Pancreas (tissue), 10 donors: ENCODE data around the gene MAPK11. TPM values are rescaled to one million over a fixed set of nuclear protein-coding genes. Genes with fewer than 3 reads are reported as not detected.

Source experiments
- ATAC-seq, 4 donors: fragments of 200-7000 bp; cut with Tn5 transposase; one replicate each; pipeline versions ENCODE4 v1.8.0 to v1.9.1; 2020; ENCODE audit warnings: mild to moderate bottlenecking in 4 of 4, moderate library complexity in 4 of 4
- DNase-seq, 6 donors: peaks; one replicate each; pipeline ENCODE4 v3.0.0-alpha.2; 2020
- FAIRE-seq: peaks from 2 replicates; lab custom pipeline; 2012; peaks lifted over from hg19 to GRCh38; lab: Jason Lieb, UNC
- H3K27ac ChIP-seq, 4 donors: fragments of 200-600 bp; sonication (generic); 1 replicate in 3 of 4; 2 replicates in 1 of 4; pipeline versions ENCODE4 v1.5.0 to v1.8.0; 2020
- H3K27me3 ChIP-seq, 4 donors: fragments of 200-600 bp; one replicate each; pipeline ENCODE4 v1.8.0; 2021
- H3K36me3 ChIP-seq, 3 donors: fragments of 200-600 bp; sonication (generic) in 1 of 3; one replicate each; pipeline versions ENCODE4 v1.5.0 to v1.8.0; 2020 to 2021
- H3K4me1 ChIP-seq, 3 donors: fragments of 200-600 bp; one replicate each; pipeline ENCODE4 v1.8.0; 2021
- H3K4me3 ChIP-seq, 4 donors: fragments of 200-600 bp; sonication (generic) in 2 of 4; one replicate each; pipeline versions ENCODE4 v1.5.0 to v1.8.0; 2020 to 2021
- H3K9me3 ChIP-seq, 4 donors: fragments of 200-600 bp; one replicate each; pipeline ENCODE4 v1.8.0; 2021
- WGBS, 2 donors: extraction: QIAGEN DNeasy Blood & Tissue Kit; methylation state at CpG; one replicate each; pipeline ENCODE4 v1.1.7; 2013; 5-methylcytosine and 5-hydroxymethylcytosine counted together
- intact Hi-C, 3 donors: fragments of 100-400 bp; cut with DNase I; formaldehyde crosslinking; loops; one replicate each; pipeline versions ENCODE4 v1.11.1 to v1.14.2; 2022
- polyA plus RNA-seq, 2 donors: library from polyadenylated mRNA; stranded (reverse); fragments of 200-250 nt; gene quantifications; one replicate each; pipeline ENCODE4 v1.2.3, GENCODE V29; 2013
- total RNA-seq, 6 donors: library from RNA; stranded (reverse); fragmentation: NEBNext Ultra II Directional in 4 of 6; extraction: Animal tissue kit (Norgen Biotek cat#: 25700) in 4 of 6; gene quantifications; one replicate each; pipeline versions ENCODE4 v1.2.1 to v1.2.4, GENCODE V29; 2021 to 2023
- TF ChIP-seq, protein P1 (sequence below), 4 donors: fragments of 200-600 bp; sonication (generic) in 3 of 4; IDR thresholded peaks; one replicate each; pipeline versions ENCODE4 v1.5.0 to v1.8.0; 2021; ENCODE audit warnings: antibody characterized with exemption in 4 of 4
- donor health status: healthy with polysubstance abuse.
- donor health status: DM: no; HTN: no; CAD: no; lungs with moderate emphysema.
- donor health status: DM: no; HTN: no; CAD: no.
- donor health status: control.
- donor health status: control.
- donor health status: Bipolar disorder and iron deficiency.
- donor health status: DM: yes; HTN: yes; CAD: no.
- donor health status: DM: no; HTN: no; CAD: no.
- donor health status: DM: no; HTN: no; CAD: no.
- donor health status: DM: yes; HTN: yes; CAD: no.

Gene MAPK11
- total and polyA plus RNA-seq, 8 donors, result 1.3 to 22.2 (median 3.2) TPM

DNA sequence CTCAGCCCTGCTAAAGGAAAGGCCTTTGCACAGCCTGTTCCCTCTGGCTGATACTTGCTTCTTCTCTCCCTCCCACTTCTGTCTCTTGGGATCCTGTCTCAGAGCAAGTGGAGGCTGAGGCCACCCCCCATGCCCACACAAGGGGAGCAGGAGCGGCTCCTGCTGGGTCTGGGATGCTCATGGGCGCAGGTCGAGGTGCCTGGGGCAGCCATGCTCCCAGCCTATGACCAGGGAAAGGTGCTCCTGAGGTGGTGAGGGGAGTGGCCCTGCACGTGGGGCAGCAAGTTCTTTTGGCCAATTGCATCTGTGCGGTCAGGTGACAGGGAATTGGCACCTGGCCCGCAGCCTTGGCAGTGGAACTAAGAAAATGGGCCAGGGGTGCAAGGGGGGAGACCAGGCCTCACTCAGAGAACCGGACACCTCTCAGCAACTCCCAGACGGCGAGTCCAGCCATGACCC is 1.5 kb downstream of the MAPK11 start:
- TF ChIP-seq, protein P1, sequence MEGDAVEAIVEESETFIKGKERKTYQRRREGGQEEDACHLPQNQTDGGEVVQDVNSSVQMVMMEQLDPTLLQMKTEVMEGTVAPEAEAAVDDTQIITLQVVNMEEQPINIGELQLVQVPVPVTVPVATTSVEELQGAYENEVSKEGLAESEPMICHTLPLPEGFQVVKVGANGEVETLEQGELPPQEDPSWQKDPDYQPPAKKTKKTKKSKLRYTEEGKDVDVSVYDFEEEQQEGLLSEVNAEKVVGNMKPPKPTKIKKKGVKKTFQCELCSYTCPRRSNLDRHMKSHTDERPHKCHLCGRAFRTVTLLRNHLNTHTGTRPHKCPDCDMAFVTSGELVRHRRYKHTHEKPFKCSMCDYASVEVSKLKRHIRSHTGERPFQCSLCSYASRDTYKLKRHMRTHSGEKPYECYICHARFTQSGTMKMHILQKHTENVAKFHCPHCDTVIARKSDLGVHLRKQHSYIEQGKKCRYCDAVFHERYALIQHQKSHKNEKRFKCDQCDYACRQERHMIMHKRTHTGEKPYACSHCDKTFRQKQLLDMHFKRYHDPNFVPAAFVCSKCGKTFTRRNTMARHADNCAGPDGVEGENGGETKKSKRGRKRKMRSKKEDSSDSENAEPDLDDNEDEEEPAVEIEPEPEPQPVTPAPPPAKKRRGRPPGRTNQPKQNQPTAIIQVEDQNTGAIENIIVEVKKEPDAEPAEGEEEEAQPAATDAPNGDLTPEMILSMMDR (IDR thresholded peaks at IDR 0.05), result no peak
- DNase-seq (peak in 3 of 6 donors; percentile 57 to 81 (median 79)), FAIRE-seq (no peak), ATAC-seq (peak in 3 of 4 donors; percentile 15 to 51 (median 39))
- H3K4me1 ChIP-seq, result peaks cover 26 to 30% (median 29%) of the 10 kb centered on the region in 3 donors
- H3K36me3 ChIP-seq, result no peaks in the 10 kb centered on the region
- WGBS, 2 donors, result 29 to 30% methylated on average over 9 of the region's 9 CpGs
- no peaks in the 10 kb centered on the region for H3K9me3 ChIP-seq
- intact Hi-C loops, result loop anchor here in 1 of 3 donors (10.0 kb wide), 1 partner anchor 346 kb away; no protein-coding TSS in a partner anchor
- no peak overlapping the region for H3K27ac ChIP-seq
- no peak overlapping the region for H3K4me3 ChIP-seq
- H3K27me3 ChIP-seq, result no peaks in the 10 kb centered on the region

DNA sequence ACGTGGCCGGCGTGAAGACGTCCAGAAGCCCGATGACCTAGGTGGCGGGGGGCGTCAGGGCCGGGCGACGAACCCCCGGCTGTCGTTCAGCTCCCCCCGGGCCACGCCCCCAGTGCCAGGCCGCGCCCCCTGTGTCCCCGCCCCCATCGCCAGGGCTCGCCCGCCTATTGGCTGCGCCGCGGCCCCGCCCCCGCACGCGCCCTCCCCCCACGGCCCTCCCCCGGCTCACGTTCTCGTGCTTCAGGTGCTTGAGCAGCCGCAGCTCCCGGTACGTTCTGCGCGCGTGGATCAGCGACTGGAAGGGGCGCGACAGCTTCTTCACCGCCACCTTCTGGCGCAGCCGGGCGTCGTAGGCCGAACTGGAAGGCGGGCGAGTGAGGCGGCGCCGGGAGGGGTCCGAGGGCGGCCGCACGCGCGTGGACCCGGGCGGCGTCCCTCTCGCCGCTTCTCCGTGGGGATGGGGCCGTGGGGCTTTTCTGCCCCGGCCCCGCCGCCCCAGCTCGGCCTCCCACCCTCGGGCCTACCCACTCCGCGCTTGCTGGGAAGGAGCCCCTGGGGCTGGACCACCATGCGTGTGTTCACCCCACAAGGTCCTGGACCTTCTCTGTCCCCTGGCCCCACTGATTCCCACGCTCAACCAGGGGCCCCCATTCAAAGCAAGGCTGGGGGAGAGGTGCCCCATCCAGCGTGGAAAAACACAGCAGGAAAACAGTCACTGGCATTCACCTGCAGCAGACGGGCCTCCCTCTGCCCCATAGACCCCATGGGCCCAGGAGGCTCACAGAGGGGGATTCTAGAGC is 2.4 kb downstream of the MAPK11 start:
- Histone ChIP-seq H3K27me3 (no peaks in the 10 kb centered on the region), H3K27ac (no peak overlapping the region), H3K4me3 (peak overlapping the region in 2 of 4 donors; percentile 32 to 43), H3K36me3 (no peaks in the 10 kb centered on the region), H3K4me1 (peaks cover 26 to 30% (median 29%) of the 10 kb centered on the region in 3 donors), H3K9me3 (no peaks in the 10 kb centered on the region)
- FAIRE-seq (no peak), ATAC-seq (peak; percentile 72 to 76 (median 74)), DNase-seq (peak in 5 of 6 donors; percentile 68 to 91 (median 79))
- intact Hi-C loops, result loop anchor here in 1 of 3 donors (10.0 kb wide), 1 partner anchor 347 kb away; no protein-coding TSS in a partner anchor
- TF ChIP-seq, protein P1 (IDR thresholded peaks at IDR 0.05), result no peak
- WGBS, 2 donors, result 8 to 10% methylated on average over 53 to 75 of the region's 75 CpGs

DNA sequence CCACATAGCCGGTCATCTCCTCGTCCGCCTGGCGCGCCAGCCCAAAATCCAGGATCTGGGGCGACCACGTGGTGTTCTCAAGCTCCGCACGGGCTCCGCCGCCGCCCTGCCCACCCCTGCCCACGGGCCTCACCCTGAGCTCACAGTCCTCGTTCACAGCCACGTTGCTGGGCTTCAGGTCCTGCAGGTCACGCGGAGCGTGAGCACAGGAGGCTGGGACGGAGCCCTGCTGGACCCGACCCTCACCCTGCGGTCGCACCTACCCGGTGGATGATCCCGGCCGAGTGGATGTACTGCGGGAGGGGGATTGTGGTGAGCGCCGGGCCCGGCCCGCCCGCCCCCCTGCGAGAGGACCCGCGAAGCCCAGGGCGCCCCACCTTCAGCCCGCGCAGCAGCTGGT is 3.2 kb downstream of the MAPK11 start:
- no peaks in the 10 kb centered on the region for H3K27me3 ChIP-seq
- ATAC-seq (no peak), FAIRE-seq (no peak), DNase-seq (no peak)
- H3K4me1 ChIP-seq, result peaks cover 26 to 30% (median 29%) of the 10 kb centered on the region in 3 donors
- peak overlapping the region in 2 of 4 donors; percentile 32 to 43 for H3K4me3 ChIP-seq
- no peaks in the 10 kb centered on the region for H3K36me3 ChIP-seq
- no peaks in the 10 kb centered on the region for H3K9me3 ChIP-seq
- WGBS, 2 donors, result 48 to 57% methylated on average over 33 to 37 of the region's 37 CpGs
- intact Hi-C loops, result loop anchor here in 1 of 3 donors (10.0 kb wide), 1 partner anchor 348 kb away; no protein-coding TSS in a partner anchor
- TF ChIP-seq, protein P1 (IDR thresholded peaks at IDR 0.05), result no peak
- H3K27ac ChIP-seq, result no peak overlapping the region

DNA sequence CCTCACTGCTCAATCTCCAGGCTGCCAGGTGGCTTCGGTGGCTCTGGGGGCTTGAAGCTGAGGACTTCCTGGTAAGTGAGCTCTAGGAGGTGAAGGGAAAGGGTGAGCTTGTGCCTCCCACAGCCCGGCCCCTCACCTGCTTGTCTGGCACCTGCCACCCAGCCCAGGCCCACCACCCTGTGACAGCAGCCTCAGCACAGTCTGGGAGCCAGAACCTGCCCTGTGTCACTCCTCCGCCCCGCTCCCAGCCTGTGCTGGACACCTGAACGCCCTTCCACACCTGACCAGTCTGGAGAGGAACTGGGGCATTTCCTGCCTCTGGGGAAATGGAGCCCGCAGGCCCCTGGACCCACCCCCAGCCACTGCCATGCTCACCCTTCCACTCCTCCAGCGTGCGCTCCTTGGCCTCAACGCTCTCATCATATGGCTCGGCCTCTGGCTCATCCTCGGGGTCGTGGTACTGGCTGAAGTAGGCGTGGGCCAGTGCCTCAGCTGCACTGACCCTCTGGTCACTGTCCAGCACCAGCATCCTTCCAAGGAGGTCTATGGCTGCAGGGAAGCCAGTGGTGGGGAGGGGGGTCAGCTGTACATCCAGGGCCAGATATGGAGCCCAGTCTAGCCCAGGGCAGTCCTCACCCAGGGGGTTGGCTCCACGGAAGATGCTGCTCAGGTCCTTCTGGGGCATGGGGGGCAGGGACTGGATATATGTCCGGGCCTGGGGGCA is 5.1 kb downstream of the MAPK11 start:
- H3K9me3 ChIP-seq, result no peaks in the 10 kb centered on the region
- FAIRE-seq (no peak), DNase-seq (no peak), ATAC-seq (no peak)
- 85 to 90% methylated on average over 15 of the region's 15 CpGs for WGBS, 2 donors
- peaks cover 12 to 19% (median 13%) of the 10 kb centered on the region in 3 donors for H3K4me1 ChIP-seq
- no peaks in the 10 kb centered on the region for H3K36me3 ChIP-seq
- no peak overlapping the region for H3K27ac ChIP-seq
- no peaks in the 10 kb centered on the region for H3K27me3 ChIP-seq
- TF ChIP-seq, protein P1 (IDR thresholded peaks at IDR 0.05), result no peak
- intact Hi-C loops, result loop anchor here in 1 of 3 donors (10.0 kb wide), 1 partner anchor 350 kb away; no protein-coding TSS in a partner anchor
- no peak overlapping the region for H3K4me3 ChIP-seq
